HG03139 (cell line): Measurements from ENCODE around the gene PHF21A.

Experiments
- ATAC-seq: cut with Tn5 transposase; IDR thresholded peaks from one replicate; pipeline ENCODE4 v1.9.1; 2021; ENCODE audit not compliant: unreplicated experiment

The PHF21A gene

DNA sequence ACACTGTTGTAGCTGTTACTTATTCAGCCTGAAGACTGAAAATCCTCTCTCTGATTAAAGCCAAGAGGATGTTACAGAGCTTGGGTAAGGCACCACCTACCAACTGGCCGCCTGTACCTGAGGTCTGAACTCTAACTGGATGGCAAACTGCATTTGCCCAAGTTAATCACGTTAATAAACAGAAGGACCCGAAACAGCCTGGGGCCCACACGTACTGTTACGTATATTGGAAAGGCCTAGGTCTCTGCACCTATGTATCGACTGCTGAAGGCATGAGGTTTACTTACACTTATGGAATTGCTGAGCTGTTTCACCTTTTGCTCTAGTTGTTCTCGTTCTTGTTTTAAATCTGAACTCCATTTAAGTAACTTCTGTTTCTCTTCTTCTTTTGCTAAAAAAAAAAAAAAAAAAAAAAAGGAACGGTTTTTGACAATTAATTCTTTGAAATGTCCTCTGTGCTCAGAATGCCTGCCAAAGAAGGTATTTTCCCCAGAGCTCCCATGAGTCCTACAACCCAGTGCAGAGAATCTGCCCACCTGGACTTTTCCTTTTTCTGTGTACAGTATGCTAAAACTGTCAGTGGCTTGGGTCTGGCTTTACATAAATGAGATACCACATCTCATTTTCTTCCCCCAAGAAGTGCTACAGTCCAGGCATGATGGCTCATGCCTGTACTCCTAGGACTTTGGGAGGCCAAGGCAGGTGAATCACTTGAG lies 185.7 kb downstream of the PHF21A start:
- ATAC-seq = no peak

DNA sequence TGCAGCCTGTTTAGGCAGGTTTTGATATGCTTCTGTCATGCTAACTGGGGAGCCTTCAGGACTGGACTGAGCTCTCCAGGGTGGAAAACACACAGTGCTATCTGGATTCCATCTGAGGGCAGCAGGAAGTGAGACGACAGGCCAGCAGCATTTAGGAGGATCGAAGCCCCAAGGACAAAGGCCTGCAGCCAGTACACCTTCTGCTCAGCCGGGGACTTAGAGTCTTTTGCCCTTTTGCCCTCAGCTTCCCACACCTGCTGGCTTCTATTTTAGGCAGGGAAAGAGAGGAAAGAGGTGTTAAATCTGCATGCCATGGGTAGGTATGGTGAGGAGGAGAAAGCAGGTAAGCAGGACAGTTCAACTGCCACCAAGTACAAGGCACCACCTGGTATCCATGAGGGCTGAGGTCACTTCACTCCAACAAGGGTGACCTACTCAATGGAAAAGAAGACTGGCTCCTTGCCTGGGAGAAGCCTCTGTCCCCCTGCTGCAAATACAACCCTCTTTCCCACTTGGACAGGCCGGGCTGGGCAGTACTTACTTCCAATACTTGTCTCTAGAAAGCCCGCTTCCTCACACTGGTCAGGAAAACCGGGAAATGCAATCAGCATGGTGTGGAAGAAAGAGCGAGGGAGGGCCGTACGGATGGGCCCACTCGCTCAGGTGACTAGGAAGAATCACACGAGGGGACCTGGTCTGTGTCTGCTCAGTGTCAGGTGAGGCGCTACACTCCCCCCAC lies 186.5 kb downstream of the PHF21A start:
- ATAC-seq = no peak

DNA sequence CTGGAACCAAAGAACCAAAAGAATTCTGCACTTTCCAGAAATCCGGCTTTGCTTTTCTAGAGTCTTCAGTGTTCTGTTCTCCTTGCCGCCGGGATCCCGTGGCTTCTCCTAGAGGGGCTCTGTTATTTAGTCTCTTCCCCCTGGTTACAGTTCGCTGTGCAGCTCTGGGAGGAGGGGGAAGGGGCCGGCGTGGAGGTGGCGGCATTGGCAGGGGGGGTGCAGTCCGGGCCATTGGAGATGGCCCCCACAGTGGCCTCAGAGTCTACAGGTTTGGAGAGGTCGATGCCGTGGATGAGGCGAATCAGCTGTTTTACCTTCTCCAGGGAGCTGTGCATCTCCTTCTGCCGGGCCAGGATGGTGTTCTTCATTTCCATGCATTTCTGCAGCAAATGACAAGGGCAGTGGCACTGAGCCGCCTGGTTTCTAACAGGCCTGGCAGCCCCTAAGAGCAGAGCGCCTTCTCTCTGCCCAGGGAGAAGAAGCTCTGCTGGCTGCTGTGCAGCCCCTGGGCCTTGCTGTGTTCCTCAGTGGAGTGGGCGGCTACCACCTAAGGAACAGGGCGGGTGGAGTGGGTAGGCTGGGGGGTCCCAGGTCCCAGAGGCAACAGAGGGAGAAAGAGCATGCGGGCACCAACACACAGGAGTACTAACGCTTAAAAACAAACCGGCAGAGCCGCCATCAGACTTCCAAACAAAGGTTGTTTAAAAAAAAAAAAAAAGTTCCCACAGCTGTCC lies 187.2 kb downstream of the PHF21A start:
- ATAC-seq = no peak

DNA sequence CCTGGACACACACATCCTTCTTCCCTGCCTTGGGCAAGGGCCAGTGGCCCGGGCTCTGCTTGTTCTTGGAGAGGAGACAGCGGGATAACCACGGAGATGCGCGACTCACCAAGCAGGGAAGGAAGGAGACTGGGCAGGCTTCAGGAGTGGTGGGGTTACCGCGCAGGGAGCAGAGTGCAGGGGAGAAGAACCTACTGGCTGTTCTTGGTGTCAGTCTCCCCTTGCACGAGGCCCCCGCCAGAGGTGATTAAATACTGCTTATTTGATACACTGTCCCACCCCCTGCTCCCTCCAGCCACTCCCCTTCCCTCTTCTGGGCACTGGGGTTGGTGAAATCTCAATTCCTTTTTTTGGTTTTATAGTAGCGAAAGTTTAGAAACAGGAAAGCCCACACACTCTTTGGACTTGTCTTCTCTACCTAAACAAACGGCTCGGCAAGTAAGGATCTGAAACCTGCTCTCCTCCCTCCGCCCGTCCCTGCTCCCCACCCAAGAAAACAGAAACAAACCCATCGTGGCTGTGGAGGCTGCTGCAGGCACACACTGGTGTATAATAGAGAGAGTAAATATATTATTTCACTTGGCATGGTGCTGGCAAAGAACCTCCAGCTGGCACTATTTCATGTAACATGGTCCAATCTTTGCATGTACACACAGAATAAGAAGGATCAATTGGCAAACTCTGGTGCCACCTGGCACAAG lies 188.0 kb downstream of the PHF21A start:
- ATAC-seq = no peak

DNA sequence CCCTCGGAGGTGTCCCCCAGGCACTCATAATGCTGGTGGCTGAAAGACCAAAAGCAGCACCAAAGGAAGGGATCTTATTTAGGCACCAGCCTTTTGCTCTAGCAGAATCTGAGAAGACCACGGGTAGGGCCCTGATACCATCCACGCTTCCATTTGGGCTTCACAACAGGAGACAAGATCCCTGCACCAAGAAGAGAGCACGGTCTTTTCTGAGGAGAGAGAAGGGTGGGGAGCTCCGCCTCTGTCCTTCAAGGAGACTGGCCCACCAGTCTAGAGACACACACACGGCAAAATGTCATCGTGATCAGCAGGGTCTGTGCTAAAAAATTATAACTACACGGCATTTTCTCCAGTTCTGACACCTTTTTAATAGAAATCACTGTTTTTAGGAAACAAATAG lies 189.0 kb downstream of the PHF21A start:
- ATAC-seq = no peak

DNA sequence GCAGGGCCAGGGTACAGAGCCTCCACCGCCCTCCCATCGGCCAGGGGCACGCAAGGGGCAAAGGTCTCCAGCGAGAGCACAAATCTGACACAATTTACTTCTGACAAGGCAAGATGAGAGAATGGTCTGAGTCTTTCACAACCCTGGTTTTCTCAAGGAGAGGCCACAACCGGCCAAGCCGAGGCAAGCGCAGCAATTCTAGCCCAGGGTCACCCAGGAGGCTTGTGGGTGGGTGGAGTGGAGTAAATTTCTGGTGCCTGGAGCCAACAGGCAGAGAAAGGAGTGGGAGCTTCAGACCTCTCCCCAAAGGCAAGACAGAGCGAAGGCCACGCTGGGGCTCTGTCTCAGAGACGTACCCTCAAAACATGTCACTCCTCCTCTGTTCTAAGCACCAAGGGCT lies 189.5 kb downstream of the PHF21A start:
- ATAC-seq = no peak

DNA sequence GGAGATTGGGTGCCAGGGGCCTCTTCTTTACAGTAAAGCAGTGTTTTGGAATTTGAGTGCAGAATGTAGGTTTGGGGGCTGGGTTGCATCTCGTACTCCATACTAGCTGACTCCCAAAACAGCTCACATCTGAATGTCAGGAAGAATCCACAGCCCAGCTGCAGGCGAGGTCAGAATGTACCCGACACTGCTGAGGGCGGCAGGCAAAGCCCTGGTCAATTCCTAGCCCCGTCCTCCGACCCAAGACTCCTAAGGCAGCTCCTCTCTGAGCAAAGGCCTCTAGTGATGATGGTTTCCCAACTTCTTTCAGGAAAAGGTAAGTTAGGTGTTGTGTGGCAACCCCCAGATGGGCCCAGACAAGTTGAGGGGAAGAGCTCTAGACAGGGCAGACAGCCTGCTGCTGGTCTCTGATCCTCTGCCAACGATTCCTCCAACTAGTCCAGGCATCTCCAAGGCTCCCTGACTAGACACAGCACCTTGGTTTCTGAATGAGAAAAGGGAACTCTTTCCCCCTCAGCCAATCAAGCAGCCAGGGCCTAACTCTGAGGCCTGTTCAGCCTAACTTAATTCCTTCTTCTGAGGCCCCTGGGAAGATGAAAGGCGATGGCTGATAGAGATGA lies 190.2 kb downstream of the PHF21A start:
- no peak for ATAC-seq

DNA sequence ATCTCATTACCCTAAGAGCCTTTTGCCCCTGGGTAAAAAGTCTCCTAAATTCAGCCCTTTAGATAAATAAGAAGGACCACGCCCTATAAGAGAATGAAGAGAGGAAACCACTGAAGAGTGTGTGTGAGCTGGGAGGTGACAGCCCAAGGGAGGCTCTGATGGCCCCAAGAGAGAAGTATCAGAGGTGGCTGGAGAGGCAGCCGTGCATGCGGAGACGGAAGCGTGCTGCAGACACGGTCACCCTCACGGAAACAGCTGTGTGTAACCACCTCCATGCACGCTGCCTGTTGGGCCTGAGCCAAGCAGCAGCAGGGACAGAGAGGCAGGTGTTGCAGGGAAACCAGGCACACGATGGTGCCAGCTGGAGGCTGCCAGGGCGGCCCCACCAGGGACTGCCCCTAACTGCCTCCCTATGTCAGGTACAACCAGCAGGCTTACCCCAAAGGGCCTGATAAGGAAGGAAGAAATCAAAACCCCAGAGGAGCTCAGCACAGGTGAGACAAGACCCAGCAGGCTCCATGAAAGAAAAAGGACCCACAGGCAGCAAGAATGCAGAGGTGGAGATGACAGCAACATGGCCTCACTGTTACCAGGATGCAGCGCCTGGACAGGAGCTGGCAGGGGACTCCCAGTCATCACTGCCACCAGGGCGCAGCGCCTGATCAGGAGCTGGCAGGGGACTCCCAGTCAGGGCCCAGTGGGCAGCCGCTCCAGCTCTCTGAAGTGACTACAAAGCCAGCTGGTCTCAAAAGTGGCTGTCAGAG lies 191.0 kb downstream of the PHF21A start:
- ATAC-seq = peak; percentile 90

DNA sequence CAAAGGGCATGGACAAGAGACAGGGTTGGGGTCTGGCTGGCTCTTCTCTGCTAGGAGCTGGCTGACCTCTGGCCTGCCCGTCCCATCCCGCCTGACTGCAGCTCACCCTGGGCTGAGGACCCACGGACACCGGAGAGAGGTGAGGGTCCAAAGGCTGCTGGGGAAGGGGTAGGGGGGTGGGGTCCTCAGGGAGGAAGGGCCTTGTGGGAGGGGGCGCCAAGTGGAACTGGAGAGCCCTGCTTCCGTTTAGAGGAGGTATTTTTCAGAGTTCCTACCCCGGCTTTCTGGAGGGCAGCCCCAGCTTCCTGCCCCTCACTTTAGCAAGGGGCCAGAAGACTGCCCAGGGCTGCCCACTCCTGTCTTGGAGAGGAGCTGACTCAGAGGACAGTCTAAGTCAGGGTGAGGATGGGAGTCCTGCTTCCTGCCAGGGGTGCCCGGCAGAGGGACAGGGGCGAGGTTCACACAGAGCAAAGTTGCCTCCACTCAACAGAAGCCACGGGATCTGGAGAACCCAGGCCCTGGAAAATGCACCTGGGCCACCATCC lies 191.7 kb downstream of the PHF21A start:
- ATAC-seq = peak; percentile 10

DNA sequence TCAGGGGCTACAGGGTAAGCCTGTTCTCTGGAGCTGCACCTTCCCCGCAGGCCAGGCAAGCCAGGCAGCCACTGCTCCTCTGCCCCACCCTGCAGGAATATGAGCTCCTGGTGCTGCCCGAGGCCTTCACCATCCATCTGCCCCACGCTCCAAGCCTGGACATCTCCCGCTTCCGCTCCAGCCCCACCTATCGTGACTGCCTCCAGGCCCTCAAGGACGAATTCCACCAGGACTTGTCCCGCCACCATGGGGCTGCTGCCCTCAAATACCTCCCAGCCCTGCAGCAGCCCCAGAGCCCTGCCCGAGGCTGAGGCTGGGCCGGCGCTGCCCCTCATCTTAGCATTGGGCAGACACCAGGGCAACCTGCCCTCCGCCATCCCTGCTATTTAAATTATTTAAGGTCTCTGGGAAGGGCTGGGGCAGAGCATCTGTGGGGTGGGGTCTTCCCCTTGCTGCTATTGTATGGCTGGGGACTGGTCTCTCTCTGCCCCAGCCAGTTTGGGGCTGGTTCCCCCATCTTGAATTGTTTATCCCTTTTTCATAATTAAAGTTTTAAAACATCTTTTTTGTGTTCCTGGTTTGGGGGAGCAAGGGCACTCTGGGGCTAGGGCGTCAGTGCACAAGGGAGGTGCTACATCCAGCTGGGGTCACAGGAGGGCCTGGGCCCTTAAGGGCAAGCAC lies 192.6 kb downstream of the PHF21A start:
- ATAC-seq = no peak

DNA sequence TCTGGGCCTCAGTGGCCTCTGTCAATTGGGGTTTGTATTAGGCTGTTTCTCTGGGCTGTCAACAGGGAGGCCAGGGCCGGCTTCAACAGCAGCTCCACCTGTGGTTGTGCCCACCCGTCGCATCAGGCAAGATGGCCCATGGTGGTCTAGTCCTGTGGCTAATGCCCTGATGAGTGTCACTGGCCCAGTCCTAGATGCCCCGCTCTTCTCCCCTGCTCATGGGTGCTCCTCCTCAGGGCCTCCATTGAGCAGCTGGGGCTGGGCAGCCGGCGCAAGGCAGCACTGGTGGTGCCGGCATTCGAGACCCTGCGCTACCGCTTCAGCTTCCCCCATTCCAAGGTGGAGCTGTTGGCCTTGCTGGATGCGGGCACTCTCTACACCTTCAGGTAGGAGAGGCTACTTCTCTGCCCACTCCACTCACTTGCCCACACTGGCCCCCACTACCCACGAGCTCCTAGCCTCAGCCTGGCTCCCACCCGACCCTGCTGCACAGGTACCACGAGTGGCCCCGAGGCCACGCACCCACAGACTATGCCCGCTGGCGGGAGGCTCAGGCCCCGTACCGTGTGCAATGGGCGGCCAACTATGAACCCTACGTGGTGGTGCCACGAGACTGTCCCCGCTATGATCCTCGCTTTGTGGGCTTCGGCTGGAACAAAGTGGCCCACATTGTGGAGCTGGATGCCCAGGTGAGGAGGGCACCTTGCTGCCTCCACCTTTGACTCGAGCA lies 193.4 kb downstream of the PHF21A start:
- ATAC-seq = no peak

DNA sequence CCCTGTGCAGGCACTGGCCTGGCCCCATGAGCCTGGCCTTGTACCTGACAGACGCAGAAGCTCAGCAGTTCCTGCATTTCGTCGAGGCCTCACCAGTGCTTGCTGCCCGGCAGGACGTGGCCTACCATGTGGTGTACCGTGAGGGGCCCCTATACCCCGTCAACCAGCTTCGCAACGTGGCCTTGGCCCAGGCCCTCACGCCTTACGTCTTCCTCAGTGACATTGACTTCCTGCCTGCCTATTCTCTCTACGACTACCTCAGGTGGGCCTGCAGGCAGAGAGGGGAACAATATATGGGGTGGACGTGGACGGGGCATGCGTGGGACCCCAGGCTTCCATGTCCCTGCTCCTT lies 193.9 kb downstream of the PHF21A start:
- no peak for ATAC-seq

DNA sequence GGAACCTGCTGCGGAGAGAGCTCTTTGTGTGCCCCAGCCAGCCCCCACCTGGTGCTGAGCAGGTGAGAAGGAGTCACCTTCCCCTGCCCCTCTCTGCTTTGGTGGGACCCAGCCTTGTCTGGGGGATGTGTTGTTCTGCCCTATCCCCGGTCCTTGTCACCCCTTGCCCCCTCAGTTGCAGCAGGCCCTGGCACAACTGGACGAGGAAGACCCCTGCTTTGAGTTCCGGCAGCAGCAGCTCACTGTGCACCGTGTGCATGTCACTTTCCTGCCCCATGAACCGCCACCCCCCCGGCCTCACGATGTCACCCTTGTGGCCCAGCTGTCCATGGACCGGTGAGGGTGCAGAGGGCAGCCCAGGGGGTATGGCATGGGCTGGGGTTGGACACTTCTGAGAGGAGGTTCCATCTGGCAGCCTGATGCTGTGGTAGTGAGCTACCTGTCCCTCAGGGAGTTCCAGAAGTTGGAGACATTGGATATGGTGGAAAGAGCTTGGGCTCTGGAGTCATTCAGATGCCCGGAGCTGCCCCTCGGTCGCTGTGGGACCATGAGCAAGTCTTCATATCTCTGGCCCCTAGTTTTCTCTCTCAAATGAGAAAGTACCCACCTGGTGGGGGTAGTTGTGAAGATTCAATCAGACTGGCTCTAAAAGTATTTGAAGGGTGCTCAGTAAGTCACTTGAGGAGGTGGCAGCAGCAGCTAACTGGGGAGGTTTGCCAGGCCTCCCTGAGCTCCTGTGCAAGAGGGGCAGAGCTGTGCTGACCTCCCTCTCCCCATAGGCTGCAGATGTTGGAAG lies 194.5 kb downstream of the PHF21A start:
- ATAC-seq = no peak

DNA sequence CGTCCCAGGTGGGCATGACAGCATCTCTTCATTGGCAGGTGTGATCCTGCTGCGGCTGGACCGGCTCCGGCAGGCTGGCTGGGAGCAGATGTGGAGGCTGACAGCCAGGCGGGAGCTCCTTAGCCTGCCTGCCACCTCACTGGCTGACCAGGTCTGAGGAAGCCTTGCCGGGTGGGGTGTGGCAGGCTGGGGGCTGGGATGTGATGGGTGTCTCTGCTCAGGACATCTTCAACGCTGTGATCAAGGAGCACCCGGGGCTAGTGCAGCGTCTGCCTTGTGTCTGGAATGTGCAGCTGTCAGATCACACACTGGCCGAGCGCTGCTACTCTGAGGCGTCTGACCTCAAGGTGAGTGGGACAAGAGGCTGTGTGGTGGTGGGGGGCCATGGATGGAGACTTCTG lies 195.3 kb downstream of the PHF21A start:
- ATAC-seq = no peak

DNA sequence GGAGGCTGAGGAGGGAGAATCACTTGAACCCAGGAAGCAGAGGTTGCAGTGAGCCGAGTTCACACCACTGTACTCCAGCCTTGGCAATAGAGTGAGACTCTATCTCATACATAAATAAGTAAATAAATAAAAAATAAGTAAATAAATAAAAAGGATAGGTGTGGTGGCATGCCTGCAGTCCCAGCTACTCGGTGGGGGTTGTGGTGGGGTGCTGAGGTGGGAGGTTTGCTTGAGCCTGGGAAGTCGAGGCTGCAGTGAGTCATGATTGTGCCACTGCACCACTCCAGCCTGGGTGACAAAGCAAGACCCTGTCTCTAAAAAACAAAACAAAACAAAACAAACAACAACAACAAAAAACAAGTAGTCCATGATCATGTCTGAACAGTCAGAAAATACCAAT lies 195.7 kb downstream of the PHF21A start:
- no peak for ATAC-seq

DNA sequence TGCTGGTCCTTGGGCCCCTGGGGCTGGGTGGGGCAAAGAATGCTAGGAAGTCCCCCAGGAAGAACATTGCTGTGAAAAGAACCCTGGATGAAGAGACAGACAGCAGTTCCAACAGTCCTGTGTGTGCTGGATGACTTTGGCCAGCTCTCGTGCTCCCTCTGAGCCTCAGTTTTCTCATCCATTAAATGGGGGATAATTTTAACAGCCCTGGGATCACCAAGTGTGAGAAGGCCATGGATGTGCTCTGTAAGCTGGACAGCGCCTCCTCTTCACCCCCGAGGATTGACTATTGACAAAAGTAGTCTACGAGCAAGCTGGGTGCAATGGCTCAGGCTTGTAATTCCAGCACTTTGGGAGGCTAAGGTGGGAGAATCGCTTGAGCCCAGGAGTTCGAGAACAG lies 196.3 kb downstream of the PHF21A start:
- no peak for ATAC-seq

DNA sequence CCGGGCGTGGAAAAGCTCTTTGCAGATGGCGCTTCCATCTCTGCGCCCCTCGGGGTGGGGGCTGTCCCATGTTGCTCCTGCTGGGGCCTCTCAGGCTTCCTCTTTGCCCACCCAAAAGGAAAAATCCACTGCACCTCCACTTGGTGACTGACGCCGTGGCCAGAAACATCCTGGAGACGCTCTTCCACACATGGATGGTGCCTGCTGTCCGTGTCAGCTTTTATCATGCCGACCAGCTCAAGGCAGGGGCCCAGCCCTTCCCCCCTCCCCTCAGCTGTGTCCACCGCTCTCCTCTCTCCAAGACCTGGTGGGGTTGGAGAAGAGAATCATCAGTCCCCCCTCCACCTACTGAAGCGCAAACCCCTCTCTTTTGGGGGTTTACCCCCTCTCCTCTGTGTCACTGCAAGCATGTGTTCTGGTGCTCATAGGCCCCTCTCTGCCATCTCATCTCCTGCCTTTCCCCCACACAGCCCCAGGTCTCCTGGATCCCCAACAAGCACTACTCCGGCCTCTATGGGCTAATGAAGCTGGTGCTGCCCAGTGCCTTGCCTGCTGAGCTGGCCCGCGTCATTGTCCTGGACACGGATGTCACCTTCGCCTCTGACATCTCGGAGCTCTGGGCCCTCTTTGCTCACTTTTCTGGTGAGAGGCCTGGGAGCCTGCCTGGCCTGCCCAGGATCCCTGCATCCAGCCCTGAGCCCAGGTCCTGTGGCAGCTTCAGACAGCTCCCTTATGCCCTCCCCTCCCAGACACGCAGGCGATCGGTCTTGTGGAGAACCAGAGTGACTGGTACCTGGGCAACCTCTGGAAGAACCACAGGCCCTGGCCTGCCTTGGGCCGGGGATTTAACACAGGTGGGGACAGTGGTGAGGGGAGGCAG lies 197.0 kb downstream of the PHF21A start:
- ATAC-seq = no peak
